ENCODE results near the gene SH2D2A.

The SH2D2A gene

DNA sequence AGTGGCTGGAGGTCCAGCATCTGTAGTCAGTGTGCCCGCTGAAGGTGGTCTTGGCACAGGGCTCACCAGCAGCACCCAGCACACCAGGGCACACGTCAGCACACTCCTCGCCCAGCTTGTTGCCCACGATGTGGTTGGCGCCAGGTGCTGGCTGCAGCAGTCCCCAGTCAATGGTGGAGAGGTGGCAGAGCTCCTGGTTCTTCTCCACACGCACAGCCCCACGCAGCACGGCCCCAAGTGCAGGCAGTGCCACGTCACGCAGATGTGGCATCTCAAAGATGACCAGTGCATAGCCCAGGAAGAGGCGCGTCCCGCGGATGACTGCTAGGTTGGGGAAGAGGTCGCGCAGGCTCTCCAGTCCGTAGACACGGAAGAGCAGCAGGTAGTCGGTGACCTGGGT lies 37.1 kb upstream of the SH2D2A start:
- H4K20me1 ChIP-seq (ENCODE audit: insufficient read depth, low read length): no peaks in the 10 kb centered on the region
- no peaks in the 10 kb centered on the region for H3K36me3 ChIP-seq (ENCODE audit: insufficient read depth, low read length)
- H3K9me2 ChIP-seq (ENCODE audit: low read depth, low read length): no peaks in the 10 kb centered on the region
- H3K4me1 ChIP-seq (ENCODE audit: insufficient read depth, low read length, severe bottlenecking): no peaks in the 10 kb centered on the region
- H3K27me3 ChIP-seq (ENCODE audit: insufficient read depth, low read length): peaks cover 9% of the 10 kb centered on the region; the same call in 1 of the 2 replicates
- no peak overlapping the region for H3K9ac ChIP-seq (ENCODE audit: low read length)
- H3K4me3 ChIP-seq (ENCODE audit: low read depth, low read length, poor library complexity, severe bottlenecking): no peak overlapping the region
- H3K4me2 ChIP-seq (ENCODE audit: low read length): no peak overlapping the region
- no peak overlapping the region for H2AFZ ChIP-seq (ENCODE audit: low read length)
- no peaks in the 10 kb centered on the region for H3K79me2 ChIP-seq (ENCODE audit: insufficient read depth, low read length)
- no peaks in the 10 kb centered on the region for H3F3A ChIP-seq (ENCODE audit: insufficient read depth, low read length)
- no peak overlapping the region for H3K27ac ChIP-seq (ENCODE audit: low read depth, low read length, poor library complexity, severe bottlenecking)
- no peaks in the 10 kb centered on the region for H3K9me3 ChIP-seq (ENCODE audit: low read length)
- no peak for TF ChIP-seq EZH2 (IDR thresholded peaks at IDR 0.05; ENCODE audit: borderline replicate concordance, low read length)
- TF ChIP-seq, protein P1, sequence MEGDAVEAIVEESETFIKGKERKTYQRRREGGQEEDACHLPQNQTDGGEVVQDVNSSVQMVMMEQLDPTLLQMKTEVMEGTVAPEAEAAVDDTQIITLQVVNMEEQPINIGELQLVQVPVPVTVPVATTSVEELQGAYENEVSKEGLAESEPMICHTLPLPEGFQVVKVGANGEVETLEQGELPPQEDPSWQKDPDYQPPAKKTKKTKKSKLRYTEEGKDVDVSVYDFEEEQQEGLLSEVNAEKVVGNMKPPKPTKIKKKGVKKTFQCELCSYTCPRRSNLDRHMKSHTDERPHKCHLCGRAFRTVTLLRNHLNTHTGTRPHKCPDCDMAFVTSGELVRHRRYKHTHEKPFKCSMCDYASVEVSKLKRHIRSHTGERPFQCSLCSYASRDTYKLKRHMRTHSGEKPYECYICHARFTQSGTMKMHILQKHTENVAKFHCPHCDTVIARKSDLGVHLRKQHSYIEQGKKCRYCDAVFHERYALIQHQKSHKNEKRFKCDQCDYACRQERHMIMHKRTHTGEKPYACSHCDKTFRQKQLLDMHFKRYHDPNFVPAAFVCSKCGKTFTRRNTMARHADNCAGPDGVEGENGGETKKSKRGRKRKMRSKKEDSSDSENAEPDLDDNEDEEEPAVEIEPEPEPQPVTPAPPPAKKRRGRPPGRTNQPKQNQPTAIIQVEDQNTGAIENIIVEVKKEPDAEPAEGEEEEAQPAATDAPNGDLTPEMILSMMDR (IDR thresholded peaks at IDR 0.05; ENCODE audit: low read length): no peak

DNA sequence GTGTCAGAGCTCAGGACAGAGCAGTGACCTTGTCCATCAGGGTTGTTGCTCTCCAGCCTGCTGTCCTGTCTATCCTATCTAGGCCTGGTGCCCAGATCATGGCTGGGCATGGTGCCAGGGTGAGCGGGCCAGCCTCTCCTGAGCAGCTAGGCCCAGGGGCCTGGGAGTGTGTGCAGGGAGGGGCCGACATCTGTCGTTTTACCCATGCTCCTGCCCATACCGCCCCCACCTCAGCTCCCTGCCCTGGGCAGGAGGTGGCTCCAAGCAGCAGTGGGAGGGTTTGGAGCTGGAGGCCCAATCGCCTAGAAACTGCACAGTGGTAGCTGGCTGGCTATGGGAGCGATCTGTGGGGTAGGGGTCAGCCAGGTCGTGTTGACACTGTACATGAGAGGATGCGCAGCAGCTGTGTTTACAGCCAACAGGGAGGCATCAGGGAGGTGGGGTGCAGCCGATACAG lies 35.8 kb upstream of the SH2D2A start:
- Histone ChIP-seq H3K9me2 (ENCODE audit: low read depth, low read length) (no peaks in the 10 kb centered on the region), H4K20me1 (ENCODE audit: insufficient read depth, low read length) (no peaks in the 10 kb centered on the region), H3K9ac (ENCODE audit: low read length) (no peak overlapping the region), H3F3A (ENCODE audit: insufficient read depth, low read length) (no peaks in the 10 kb centered on the region), H3K27me3 (ENCODE audit: insufficient read depth, low read length) (peaks cover 14% of the 10 kb centered on the region; the same call in 1 of the 2 replicates), H3K9me3 (ENCODE audit: low read length) (no peaks in the 10 kb centered on the region), H3K79me2 (ENCODE audit: insufficient read depth, low read length) (no peaks in the 10 kb centered on the region), H3K27ac (ENCODE audit: low read depth, low read length, poor library complexity, severe bottlenecking) (no peak overlapping the region), H3K4me1 (ENCODE audit: insufficient read depth, low read length, severe bottlenecking) (no peaks in the 10 kb centered on the region), H2AFZ (ENCODE audit: low read length) (no peak overlapping the region), H3K4me3 (ENCODE audit: low read depth, low read length, poor library complexity, severe bottlenecking) (no peak overlapping the region), H3K4me2 (ENCODE audit: low read length) (no peak overlapping the region), H3K36me3 (ENCODE audit: insufficient read depth, low read length) (no peaks in the 10 kb centered on the region)
- TF ChIP-seq EZH2 (IDR thresholded peaks at IDR 0.05; ENCODE audit: borderline replicate concordance, low read length): no peak
- TF ChIP-seq, protein P1 (IDR thresholded peaks at IDR 0.05; ENCODE audit: low read length): no peak

DNA sequence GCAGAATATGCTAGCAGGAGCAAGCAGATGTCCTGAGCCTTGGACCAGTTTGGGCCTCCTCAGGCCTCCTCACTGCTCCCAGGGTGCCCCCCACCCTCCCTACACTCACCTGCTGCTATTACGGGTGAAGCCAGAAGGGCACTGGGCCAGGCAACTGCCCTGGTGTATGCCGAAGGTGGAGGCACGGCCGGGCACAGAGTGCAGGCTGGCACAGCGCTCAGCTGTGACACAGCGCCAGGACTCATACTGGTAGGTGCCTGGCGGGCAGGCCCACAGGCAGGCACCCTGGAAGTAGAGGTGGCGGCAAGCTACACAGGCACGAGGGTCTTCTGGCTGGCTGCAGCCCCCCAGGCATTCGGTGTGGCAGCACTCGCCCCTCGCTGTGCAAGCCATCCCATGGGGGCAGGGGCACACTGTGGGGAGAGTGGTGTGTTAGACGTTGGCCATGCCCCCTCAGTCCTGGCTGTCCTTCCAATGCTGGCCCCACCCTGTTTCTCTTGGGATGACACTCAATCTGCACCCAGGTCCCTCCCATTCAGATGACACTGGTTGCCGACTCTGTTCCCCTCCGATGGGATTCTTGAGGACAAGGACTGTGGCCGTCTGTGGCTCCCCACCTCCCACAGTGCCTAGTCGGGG lies 35.2 kb upstream of the SH2D2A start:
- Histone ChIP-seq H3K79me2 (ENCODE audit: insufficient read depth, low read length) (no peaks in the 10 kb centered on the region), H3K36me3 (ENCODE audit: insufficient read depth, low read length) (no peaks in the 10 kb centered on the region), H2AFZ (ENCODE audit: low read length) (no peak overlapping the region), H4K20me1 (ENCODE audit: insufficient read depth, low read length) (no peaks in the 10 kb centered on the region), H3K4me1 (ENCODE audit: insufficient read depth, low read length, severe bottlenecking) (no peaks in the 10 kb centered on the region), H3K9ac (ENCODE audit: low read length) (no peak overlapping the region), H3K4me3 (ENCODE audit: low read depth, low read length, poor library complexity, severe bottlenecking) (no peak overlapping the region), H3K4me2 (ENCODE audit: low read length) (no peak overlapping the region), H3K27me3 (ENCODE audit: insufficient read depth, low read length) (peaks cover 14% of the 10 kb centered on the region; the same call in 1 of the 2 replicates), H3K27ac (ENCODE audit: low read depth, low read length, poor library complexity, severe bottlenecking) (no peak overlapping the region), H3K9me2 (ENCODE audit: low read depth, low read length) (no peaks in the 10 kb centered on the region), H3F3A (ENCODE audit: insufficient read depth, low read length) (no peaks in the 10 kb centered on the region), H3K9me3 (ENCODE audit: low read length) (no peaks in the 10 kb centered on the region)
- TF ChIP-seq, protein P1 (IDR thresholded peaks at IDR 0.05; ENCODE audit: low read length): no peak
- TF ChIP-seq EZH2 (IDR thresholded peaks at IDR 0.05; ENCODE audit: borderline replicate concordance, low read length): no peak
